ENCODE measurements around the gene MACROD2.

The MACROD2 gene

DNA sequence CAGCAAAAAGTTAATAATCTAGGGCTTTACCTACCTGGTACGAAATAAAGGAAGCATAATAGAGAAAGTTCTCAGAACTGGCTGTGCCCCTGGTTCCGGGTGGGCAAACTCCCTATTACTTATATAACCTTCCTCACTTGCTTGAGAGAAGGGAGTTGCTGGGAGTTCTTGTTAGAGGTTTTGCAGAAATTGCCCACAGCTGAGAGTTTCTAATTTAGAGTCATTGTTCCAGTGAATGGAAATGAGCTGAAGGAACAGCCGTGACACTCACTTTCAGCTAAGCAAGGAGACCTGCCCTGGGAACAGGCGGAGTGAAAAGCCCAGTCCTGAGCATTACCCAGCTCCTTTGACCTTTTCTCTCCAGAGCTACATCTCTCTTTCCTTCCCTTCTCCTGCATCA is 936.7 kb downstream of the MACROD2 start:
- no peak for DNase-seq

DNA sequence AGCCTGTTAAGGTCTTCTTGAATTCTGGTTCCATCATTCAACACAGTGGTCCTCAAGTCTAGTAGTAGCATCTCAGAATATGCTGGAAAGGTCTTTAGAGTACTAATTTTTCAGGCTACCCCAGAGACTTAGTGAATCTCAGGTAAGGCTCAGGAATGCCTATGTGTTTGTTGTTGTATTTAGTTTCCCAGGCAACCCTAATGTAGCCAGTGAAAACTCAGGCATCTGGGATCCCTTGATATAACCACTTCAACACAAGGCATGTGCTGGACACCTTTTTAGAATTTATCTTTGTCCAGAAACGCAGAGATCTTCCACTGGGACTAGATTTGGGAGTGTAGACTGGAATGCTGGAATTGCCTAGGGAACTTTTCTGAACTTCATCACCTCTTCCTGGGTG is 940.0 kb downstream of the MACROD2 start:
- no peak for DNase-seq

DNA sequence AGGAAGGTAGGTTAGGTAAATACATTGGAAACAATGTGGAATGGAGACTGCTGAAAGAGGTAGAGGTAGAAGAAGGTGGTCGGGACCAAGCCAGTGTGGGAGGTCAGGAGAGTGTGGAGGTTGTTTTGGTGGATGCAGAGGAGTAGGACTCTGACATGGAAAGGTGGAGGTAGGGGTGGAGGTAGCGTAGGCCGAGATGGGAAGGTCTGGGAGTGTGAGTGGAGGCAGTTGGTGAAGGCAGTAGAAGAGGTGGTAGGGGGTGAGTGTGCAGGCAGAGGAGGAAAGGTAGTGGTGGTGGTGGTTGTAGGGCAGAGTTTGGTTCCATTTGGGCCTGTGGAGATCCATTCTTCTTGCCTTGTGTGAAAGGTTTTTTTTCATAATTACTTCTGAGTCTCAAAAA is 941.7 kb downstream of the MACROD2 start:
- DNase-seq, result no peak

DNA sequence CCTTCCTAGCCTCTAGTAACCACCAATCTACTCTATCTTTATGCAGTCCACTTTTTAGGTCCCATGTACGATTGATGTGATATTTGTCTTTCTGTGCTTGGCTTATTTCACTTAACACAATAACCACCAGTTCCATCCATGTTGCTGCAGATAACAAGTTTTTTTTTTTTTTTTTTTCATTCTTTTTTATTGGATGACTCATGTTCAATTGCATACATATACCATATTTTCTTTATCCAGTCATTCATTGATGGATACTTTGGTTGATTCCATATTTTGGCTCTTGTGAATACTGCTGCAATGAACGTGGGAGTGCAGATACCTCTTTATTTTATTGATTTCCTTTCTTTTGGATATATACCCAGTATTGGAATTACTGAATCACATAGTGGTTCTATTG is 942.5 kb downstream of the MACROD2 start:
- no peak for DNase-seq

DNA sequence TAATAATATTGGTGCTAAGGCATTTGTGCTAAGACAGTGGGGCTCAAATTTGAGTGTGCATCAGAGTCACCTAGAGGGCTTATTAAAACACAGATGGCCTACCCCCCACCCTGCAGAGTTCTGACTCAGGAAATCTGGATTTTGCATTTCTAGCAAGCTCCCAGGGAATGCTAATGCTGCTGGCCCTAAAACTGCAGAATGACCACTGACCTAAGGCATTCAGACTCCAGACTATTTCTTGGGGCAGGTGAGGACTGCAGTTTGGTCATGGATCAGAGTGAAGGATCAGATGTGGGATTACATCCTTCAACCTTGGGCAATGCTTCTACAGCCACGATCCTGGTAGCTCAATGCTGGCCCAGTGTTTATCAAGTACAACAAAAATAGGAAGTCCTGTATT is 952.2 kb downstream of the MACROD2 start:
- no peak for DNase-seq

DNA sequence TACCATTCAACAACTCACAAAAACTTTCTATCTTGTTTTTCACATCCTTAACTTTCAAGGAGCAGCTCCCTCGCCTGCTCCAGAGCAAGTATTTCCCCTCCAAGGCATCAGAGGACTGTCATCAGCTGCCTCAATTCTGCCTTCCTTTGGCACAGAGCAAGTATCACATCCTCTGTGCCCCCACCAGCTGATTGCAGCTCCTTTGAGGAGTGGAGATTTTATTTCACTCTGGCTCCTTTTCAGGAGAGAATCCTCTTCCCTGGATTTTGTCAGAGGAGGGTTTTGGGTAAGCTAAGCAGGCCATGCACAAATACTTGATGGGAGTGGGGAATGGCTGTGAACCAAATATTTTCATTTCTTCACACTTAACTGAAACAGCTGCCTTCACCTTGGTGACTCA is 952.6 kb downstream of the MACROD2 start:
- no peak for DNase-seq

DNA sequence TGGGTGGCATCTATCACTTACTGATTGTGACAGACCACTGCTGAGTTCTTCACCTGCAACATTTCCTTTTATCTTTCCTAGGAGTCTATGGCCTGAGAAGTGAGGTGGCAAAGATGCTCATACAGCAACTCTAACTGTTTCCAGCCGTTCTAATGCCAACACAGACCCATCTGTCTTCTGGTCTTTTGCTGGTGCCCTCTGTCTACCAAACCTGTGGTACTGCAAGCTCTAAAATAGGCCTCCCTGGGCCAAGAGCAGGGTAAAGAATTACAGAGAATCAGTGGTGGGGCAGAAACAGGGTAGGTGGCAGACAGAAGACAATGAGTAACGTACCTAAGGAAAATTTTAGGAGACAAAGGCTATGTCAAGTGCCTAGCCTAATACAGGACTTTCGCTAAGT is 953.1 kb downstream of the MACROD2 start:
- no peak for DNase-seq

DNA sequence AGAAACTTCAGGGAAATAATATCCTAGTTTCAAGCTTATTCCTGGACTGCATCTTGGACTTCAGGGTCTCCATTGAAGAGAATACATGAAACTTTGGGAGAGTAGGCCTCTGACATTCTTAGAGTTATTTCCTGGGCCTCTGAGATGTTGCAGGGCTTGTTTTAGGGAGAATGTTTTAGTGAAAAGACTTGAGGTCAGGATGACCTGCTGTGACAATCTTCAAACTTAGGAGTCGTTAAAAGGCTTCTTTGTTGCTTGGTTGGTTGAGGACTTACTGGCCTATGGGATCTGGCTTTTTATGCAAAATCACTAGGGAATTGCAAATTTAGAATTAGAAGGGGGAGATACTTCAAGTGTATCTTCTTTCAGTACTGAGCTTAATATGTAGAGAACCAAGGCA is 955.3 kb downstream of the MACROD2 start:
- no peak for DNase-seq

DNA sequence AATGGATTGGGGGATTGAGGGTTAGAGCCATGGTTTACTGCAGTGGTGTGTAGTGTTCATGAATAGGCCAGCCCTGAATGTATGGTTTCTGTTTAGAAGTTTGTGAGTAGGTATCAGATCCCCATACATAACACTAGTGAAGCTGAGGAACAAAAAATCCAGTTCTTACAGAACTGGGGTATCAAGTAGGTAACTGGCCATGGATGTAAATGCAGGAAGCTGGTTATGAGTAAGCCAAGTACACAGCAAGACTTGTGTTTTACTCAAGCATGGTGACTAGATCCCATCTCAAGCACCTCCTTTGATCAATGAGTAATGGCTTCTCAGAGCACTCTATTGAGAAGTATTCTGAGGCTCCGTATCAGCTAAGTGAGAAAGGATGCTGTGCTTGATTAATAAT is 955.8 kb downstream of the MACROD2 start:
- no peak for DNase-seq

DNA sequence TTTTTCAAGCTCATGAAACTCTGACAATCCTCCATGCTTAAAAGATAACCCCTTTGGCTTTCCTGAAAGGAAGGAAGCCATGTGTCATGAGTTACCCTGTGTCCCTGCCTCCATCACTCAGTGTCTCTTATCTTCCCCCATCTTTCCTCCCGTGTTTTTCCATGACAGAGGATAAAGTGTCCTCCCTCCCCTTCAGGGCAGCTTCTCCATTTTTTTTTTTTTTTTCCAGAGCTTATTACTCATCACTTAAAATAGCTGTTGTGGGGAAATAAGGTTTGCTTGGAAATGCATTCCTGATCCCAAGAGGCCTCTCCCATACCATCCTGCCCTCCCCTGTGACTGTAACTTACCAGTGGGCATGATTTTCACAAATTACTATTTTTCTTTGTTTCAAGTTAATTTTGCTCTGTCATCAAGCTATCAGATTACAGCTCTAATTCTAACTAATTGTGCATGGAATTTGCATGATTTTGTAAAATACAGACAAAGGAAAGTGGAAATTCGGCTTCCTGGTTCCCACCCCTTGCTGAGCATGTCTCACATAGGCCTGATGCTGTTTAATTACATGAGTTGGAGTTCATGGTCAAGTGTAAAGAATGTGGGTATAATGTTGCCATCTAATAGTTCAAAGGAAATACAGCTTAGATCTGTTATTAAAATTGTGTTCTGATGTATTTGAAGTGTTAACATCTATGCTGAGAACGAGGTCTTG is 956.5 kb downstream of the MACROD2 start:
- no peak for DNase-seq

DNA sequence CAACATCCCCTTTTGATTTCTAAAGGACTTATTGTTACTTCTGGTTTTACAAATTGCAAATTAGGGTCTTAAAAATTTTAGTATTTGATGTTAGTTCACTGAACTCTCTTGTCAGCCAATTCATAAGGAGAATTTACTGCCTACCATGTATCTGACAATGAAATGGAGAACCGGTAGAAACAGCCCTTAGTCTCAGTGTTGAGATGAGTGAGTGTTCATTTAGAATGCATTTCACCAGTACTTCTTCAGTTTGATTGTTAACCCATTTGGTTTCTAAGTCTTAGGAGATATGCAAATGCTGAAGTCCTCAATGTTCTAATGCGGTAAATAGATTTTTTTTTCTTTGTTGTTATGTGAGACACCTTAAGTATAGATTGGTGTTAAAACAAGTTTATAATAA is 958.4 kb downstream of the MACROD2 start:
- DNase-seq, result no peak

DNA sequence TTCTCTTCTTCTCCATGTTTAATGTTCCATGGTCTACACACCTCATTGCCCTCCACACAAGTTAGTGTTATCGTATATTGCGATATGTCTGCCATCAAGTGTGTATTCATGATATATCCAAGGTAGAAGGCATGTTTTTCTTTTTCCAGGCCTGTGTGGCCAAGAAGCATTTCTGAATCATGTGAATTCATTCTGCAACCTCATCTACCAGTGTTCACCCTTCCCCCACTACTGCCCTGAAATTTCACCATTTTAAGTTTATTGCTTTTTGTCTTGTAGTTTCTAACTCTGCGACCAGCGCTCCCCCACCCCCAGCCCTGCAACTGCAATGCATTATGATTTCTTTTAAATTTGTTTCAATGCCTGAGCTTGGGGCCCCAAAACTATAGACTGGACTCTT is 960.1 kb downstream of the MACROD2 start:
- no peak for DNase-seq

DNA sequence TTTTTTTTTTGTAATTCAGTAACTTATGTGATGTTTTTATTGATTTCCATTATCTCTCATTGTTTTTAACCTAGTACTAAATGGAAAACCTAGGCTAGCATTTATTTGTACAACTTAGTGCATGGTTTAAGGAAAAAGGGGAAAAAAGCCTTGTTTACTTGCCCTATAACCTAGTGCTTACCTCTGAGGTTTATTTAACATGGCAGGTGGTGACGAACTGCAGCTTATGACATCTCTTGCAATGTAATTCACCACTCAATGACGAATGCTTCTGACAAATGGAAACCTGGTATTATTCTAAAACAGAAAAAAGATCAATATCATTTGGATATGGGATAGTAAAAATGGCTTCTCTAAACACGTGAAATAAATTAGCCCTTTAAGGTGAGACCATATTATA is 960.7 kb downstream of the MACROD2 start:
- DNase-seq, result no peak

DNA sequence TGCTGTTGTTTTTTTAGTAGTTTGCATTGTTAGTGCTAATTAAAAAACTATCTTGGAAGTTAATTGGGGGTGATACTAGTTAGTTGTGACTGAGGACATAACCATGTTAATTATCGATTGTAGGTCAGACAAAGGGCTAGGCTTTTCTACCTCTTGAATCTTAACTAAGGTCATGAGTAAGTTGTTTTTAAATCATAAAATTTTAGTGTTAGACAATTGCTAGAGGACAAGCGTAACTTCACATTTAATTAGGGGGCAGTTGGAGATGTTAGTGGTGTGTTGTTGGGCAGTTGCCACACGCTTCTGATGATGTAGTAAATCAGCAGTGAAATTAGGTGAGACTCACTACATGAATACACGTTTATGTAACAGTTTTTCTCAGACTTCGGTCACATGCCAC is 961.2 kb downstream of the MACROD2 start:
- DNase-seq, result no peak

DNA sequence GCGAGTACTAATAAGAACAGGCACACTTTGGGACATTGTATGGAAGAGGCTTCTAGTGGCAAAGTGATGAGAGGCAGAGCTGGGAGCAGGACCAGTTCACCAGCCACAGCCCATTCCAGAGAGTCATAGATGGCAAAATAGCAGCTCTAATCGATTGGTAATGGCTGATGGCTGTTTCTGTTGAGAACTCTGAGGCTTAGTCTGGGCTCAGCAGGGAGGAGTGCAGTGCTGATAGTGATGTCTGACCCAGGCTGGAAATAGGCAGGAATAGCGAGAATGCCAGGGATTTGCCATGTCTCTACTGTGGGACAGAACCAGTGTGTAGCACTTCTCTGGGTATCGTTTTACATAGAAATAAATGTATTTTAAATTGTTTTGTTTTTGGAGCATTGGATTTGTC is 962.1 kb downstream of the MACROD2 start:
- DNase-seq, result no peak

DNA sequence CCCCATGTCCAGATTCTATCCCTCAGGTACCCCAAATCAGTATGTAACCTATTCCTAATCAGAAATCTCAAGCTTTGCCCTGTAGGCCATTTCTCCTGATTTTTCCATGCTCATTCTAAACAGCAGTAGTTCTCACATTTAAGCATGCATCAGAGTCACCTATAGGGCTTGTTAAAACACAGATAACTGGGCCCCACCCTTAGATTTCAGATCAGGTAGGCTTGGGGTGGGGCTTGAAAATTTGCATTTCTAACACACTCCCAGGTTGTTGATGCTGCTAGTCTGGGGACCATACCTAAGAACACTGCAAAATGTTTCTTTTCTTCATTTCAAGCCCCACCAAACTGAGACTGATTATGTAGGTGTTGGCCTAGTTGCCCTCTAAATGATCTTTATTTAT is 963.3 kb downstream of the MACROD2 start:
- no peak for DNase-seq

DNA sequence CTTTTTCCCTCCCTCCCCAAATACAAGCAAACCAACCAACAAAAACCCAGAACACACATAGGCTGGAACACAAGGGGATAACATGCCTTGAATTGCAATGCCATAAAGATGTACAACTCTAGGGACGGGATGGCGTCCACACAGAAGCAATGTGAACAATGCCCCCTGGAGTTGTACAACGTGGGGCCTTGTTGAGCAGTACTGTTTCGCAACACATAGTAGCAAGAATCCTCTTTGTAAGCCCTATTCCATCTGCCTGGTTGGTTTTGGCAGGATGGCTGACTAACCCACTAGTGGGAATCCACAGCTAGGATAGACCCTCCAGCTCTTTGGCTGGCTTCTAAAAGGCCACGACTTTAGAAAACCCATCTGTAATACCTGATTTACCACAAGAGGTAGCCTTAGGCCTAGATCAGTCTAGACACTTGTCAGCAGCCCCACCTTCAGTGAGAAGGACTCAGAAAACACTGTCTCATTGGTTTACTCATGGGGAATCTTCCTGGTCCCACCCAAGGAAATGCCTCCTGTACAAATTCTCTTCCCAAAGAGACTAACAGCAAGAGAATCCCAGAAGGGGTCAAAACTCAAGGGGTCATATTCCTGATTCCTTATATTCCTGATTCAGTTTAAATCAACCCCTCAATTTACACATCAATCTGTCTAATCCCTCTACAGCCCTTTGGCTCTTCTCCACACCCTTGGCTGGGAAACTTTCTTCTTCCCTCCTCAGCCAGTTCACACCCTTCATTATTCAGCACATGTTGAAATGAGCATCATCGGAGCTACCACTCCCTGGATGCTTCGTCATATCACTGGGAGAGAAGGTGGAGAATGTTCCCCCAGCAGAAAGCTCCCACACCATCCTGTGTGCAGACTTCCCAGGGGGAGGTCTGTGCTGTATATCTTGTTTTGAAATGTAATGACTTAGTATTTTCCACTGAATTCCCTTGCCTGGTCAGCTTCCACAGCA is 964.5 kb downstream of the MACROD2 start:
- DNase-seq, result no peak

DNA sequence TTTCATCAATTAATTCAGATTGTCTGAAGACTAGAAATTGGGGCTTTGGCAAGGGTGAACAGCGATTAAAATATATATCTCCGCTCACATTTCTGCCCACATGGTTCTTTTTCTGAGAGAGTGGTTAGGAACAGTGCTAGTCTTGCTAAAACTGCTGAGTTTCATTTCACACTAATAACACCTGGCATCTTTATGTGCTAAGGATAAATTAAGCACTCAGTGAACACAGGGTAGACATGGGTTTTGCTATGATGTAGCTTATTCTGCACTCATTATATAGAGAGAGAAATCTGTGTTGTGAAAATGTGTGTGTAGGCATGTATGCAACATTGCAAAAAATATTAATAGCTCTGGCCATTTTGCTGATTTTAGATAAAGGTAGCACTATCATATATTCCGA is 965.5 kb downstream of the MACROD2 start:
- DNase-seq, result no peak

DNA sequence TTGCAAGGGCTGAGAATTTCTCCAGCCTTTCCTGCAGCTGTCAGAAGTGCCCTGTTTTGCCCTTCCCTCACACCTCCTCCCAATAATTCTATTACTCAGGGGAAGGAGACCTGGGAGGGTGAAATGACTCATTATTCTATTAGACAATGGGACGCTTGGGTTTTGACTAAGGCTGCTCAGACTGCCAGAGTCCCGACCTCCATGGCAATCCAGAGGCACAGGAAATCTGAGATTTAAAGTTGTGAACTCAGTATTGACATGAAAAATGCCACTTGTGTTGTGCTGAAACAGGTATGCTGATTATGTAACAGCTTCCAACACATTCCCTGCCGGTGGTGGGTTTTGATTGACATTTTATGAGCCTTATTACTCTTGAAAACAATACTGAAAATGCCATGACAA is 967.9 kb downstream of the MACROD2 start:
- DNase-seq, result no peak

DNA sequence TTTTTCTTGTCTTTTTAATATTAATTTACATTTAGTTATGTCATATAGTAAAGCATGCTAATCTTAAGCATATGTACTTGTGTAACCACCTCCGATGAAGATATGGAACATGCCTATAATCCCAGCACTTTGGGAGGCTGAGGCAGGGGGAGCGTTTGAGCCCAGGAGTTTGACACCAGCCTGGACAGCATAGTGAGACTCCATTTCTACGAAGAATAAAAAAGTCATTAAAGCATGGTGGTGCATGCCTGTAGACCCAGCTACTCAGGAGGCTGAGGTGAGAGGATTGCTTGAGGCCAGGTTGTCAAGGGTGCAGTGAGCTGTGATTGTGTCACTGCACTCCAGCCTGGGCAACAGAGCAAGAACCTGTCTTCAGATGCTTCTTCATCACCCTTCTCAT is 970.9 kb downstream of the MACROD2 start:
- no peak for DNase-seq

DNA sequence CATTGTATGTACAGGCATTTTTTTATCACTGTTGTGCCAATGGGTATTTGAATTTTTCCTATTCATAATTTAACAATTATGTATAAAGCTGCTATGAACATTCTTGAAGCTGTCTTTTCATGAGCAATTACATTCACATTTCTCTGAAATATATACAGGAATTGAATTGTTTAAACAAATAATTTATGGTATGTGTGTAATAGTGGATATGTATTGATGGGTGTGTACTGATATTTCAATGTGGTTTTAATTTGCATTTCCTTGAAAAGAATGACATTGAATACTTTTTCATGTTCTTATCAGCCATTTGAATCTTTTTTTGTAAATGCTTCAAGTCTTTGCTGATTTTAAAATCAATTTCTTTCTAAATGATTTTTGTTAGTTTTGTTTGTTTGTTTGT is 971.5 kb downstream of the MACROD2 start:
- no peak for DNase-seq

DNA sequence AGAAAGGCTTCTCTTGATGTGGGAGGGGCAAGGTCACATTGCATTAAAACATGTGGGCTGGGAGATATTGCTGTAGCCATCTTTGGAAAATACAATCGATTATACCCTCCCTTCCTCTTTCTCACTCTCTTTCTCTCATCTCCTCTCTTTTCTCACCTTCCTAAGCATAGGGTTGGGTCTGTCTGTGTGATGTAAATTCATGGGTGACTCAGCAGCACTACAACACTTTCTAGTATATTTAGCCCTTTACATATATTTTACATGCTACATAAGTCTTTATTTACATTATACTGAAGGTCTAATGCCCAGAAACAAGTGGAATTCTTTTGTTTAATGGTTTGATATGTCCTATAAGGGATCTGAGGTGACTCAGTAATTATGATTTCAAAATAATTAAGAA is 976.9 kb downstream of the MACROD2 start:
- DNase-seq, result no peak

DNA sequence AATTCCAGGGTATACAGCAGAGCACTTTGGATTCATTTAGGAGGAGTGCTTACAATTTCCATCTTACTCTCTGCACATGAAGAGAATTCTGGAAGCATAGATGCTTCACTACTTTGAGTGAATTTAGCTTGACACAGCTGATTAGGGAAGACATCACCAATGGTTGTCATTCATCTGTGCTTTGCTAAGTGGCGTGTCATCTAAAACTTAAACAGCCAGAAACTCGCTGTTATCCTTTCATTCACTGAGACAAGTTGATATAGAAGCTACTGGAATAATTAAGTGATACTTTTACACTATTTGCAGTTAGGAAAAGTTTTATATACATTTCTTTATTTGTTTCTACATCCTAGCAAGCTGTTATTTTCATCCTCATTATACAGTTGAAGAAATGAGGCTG is 977.4 kb downstream of the MACROD2 start:
- no peak for DNase-seq

DNA sequence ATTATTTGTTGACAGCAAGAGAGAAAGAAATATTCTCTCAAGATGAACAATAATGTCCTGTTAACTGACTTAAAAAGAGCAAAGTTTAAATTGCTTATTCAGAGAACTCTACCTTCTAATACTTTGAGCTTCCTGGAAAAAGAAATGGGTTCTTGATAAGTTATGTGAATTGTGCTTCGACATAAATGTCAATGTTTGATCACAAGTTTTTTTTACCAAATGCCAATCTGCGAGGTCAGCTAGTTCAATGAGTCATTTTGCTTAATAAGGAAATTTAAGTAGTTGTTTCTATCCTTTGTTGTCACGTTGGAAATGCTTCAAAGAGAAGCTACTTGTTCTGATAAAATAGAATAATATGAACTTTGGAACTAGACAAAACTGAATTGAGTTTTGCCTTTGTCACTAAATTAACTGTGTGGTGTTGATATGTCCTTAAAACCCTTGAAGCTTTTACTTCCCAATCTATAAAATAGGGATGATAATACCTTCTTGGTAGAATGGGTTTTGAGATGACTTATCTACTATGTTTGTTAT is 984.2 kb downstream of the MACROD2 start:
- DNase-seq, result no peak

Measured in CD4-positive, alpha-beta T cell treated with Interleukin-4 for 4 hours (primary cell).